ENCODE measurements around the gene TMEM109. TPM values are rescaled to one million over a fixed set of nuclear protein-coding genes. Genes with fewer than 3 reads are reported as not detected.

TMEM109 gene
- total and polyA plus RNA-seq, 2 of the 13 experiments (the other 11 are each of a cell fraction or from before 2014, with no cell fraction given) = 7.7 to 18.0 TPM

DNA sequence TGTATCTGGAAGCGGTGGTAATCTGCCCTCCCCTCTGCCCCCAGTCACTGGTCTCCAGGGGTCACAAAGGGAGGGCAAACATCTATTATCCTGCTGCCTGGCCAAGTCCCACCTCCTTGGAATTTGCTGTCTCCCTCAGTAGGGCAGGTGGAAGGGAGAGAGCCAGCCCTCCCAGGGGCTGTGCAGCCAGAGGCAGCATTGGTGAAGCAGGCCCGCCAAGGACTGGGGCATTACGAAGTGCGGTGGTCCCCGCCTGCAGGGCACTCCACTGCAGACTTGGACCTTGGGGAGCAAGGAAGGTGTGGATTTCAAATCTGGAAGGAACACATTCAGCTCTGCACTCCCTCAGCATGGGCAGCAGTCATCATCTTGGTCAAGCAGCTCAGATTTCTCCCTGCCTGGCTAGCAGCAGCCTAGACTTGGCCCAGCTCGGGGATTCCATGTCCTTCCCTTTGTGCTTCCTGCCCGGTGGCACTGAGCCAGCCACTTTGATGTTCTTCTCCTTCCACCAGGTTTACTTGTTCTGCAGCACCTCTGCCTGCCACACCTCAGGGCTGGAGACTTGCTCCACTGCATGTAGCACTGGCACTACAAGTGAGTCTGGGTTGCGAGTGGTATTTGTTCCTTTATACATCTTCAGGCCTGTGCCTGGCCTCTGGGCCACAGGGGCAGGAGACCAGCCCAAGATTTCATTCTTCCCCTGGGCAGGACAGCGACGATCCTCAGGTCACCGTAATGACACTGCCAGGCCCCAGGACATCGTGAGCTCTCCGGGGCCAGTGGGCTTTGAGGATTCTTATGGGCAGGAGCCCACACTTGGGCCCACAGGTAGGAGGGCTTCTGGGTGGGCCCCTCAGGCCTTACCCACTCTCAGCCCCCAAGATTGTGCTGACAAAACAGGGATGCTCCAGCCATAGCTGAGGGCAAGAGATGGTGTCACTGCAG lies 39.3 kb upstream of the TMEM109 start:
- in situ Hi-C loops (cut with HindIII; ENCODE audit: extremely low pct_ligation_motif_present, low pct_unique_long_range_greater_than_20kb) (no loop called here), intact Hi-C loops (cut with micrococcal nuclease; ENCODE audit: unreplicated experiment) (no loop called here)
- ChIA-PET POLR2A (no interaction called here), CTCF (ENCODE audit: low intra/inter-chr PET ratio, low total read pairs) (no interaction called here)
- no peak overlapping the region for H3K27ac ChIP-seq (ENCODE audit: extremely low read length, insufficient read depth, low read length)
- no peak for DNase-seq (ENCODE audit: low spot score)
- no peak overlapping the region for H3K4me3 ChIP-seq (replicated peaks in 1 of 3; ENCODE audit: insufficient read depth in 1 of 3, low read depth in 2 of 3, low read length in 3 of 3)
- TF ChIP-seq RBAK (CRISPR knock-in tag; IDR thresholded peaks at IDR 0.05) = peak; percentile 81
- TF ChIP-seq, protein P1, sequence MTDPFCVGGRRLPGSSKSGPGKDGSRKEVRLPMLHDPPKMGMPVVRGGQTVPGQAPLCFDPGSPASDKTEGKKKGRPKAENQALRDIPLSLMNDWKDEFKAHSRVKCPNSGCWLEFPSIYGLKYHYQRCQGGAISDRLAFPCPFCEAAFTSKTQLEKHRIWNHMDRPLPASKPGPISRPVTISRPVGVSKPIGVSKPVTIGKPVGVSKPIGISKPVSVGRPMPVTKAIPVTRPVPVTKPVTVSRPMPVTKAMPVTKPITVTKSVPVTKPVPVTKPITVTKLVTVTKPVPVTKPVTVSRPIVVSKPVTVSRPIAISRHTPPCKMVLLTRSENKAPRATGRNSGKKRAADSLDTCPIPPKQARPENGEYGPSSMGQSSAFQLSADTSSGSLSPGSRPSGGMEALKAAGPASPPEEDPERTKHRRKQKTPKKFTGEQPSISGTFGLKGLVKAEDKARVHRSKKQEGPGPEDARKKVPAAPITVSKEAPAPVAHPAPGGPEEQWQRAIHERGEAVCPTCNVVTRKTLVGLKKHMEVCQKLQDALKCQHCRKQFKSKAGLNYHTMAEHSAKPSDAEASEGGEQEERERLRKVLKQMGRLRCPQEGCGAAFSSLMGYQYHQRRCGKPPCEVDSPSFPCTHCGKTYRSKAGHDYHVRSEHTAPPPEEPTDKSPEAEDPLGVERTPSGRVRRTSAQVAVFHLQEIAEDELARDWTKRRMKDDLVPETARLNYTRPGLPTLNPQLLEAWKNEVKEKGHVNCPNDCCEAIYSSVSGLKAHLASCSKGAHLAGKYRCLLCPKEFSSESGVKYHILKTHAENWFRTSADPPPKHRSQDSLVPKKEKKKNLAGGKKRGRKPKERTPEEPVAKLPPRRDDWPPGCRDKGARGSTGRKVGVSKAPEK (CRISPR knock-in tag; IDR thresholded peaks at IDR 0.05; ENCODE audit: borderline replicate concordance) = no peak
- no peak for ATAC-seq
- no peaks in the 10 kb centered on the region for H4K20me1 ChIP-seq (ENCODE audit: insufficient read depth, low read length)
- peaks cover 35% of the 10 kb centered on the region for H3K4me1 ChIP-seq (ENCODE audit: insufficient read depth, low read length)
- H2AFZ ChIP-seq (ENCODE audit: low read length) = no peak overlapping the region
- H3K4me2 ChIP-seq (ENCODE audit: low read depth, low read length) = no peak overlapping the region
- FAIRE-seq = no peak
- H3K9ac ChIP-seq (ENCODE audit: insufficient read depth, low read depth, low read length) = no peak overlapping the region
- no peaks in the 10 kb centered on the region for H3K9me3 ChIP-seq (ENCODE audit: low read length)
- WGBS (ENCODE audit: low lambda C conversion rate) = 91% methylated on average over 13 of the region's 13 CpGs
- H3K27me3 ChIP-seq (ENCODE audit: control insufficient read depth in 1 of 2, insufficient read depth in 2 of 2, low read length in 2 of 2) = no peaks in the 10 kb centered on the region; a peak in 1 of 5 replicates
- BruUV-seq (replicated peaks) = no TSS peak
- H3K79me2 ChIP-seq (ENCODE audit: insufficient read depth, low read length) = no peaks in the 10 kb centered on the region
- peaks cover 0 to 1% of the 10 kb centered on the region in 2 experiments; a peak in 1 of 5 replicates for H3K36me3 ChIP-seq (replicated peaks in 1 of 2; ENCODE audit: control insufficient read depth in 1 of 2, insufficient read depth in 2 of 2, low read length in 2 of 2)
